Esophagus (tissue), 2 donors: ENCODE measurements around the gene NEGR1. TPM values are rescaled to one million over a fixed set of nuclear protein-coding genes. Genes with fewer than 3 reads are reported as not detected.

ENCODE experiments used
- H3K27ac ChIP-seq, 2 donors: one replicate each; pipeline ENCODE4 v1.5.1; 2013; ENCODE audit warnings: low read depth in 2 of 2, mild to moderate bottlenecking in 2 of 2, inconsistent platforms in 1 of 2, low read length in 1 of 2, moderate library complexity in 1 of 2
- H3K27me3 ChIP-seq, 2 donors: one replicate each; pipeline ENCODE4 v1.6.1; 2013; ENCODE audit warnings: low read length in 2 of 2, control low read depth in 1 of 2, mild to moderate bottlenecking in 1 of 2; ENCODE audit not compliant: insufficient read depth in 2 of 2, control insufficient read depth in 1 of 2
- H3K36me3 ChIP-seq, 2 donors: one replicate each; pipeline ENCODE4 v1.6.1; 2013; ENCODE audit warnings: low read length in 1 of 2; ENCODE audit not compliant: control insufficient read depth in 2 of 2, insufficient read depth in 2 of 2
- H3K4me1 ChIP-seq, 2 donors: one replicate each; pipeline ENCODE4 v1.6.1; 2013; ENCODE audit warnings: low read length in 1 of 2; ENCODE audit not compliant: control insufficient read depth in 2 of 2, insufficient read depth in 2 of 2
- H3K4me3 ChIP-seq, 2 donors: one replicate each; pipeline ENCODE4 v1.5.1; 2013; ENCODE audit warnings: low read length in 2 of 2, mild to moderate bottlenecking in 2 of 2, low read depth in 1 of 2, moderate library complexity in 1 of 2
- H3K9me3 ChIP-seq, 2 donors: one replicate each; pipeline ENCODE4 v1.6.1; 2013; ENCODE audit warnings: mild to moderate bottlenecking in 2 of 2, low read depth in 1 of 2, low read length in 1 of 2, moderate library complexity in 1 of 2; ENCODE audit not compliant: control insufficient read depth in 2 of 2, insufficient read depth in 1 of 2
- WGBS, 2 donors: extraction: QIAGEN DNeasy Blood & Tissue Kit; methylation state at CpG; one replicate each; pipeline ENCODE4 v1.1.7; 2013; 5-methylcytosine and 5-hydroxymethylcytosine counted together
- polyA plus RNA-seq, 2 donors: library from polyadenylated mRNA; stranded (reverse); fragments of 200-250 nt; gene quantifications; one replicate each; pipeline ENCODE4 v1.2.3, GENCODE V29; 2013
- donor health status: healthy with polysubstance abuse.
- donor health status: Bipolar disorder and iron deficiency.

The NEGR1 gene
- polyA plus RNA-seq, 2 donors = 0.59 to 1.4 TPM

GRCh38 chr1:72105201-72105600 lies 177.1 kb downstream of the NEGR1 start:
- no peak overlapping the region for H3K27ac ChIP-seq
- H3K36me3 ChIP-seq = no peaks in the 10 kb centered on the region
- no peaks in the 10 kb centered on the region for H3K9me3 ChIP-seq
- WGBS, 2 donors = 80 to 88% methylated on average over 2 of the region's 2 CpGs
- no peaks in the 10 kb centered on the region for H3K27me3 ChIP-seq
- no peak overlapping the region for H3K4me3 ChIP-seq
- H3K4me1 ChIP-seq = no peaks in the 10 kb centered on the region

GRCh38 chr1:72101840-72102632 lies 180.3 kb downstream of the NEGR1 start:
- Histone ChIP-seq H3K27me3 (no peaks in the 10 kb centered on the region), H3K4me1 (no peaks in the 10 kb centered on the region), H3K36me3 (no peaks in the 10 kb centered on the region), H3K9me3 (no peaks in the 10 kb centered on the region), H3K4me3 (no peak overlapping the region), H3K27ac (no peak overlapping the region)
- 78 to 84% methylated on average over 3 of the region's 3 CpGs for WGBS, 2 donors

- no peaks in the 10 kb centered on the region for H3K27me3 ChIP-seq
- H3K4me3 ChIP-seq = no peak overlapping the region
- no peaks in the 10 kb centered on the region for H3K36me3 ChIP-seq
- H3K27ac ChIP-seq = no peak overlapping the region
- H3K9me3 ChIP-seq = no peaks in the 10 kb centered on the region
- WGBS, 2 donors = 71 to 78% methylated on average over 2 of the region's 2 CpGs
- no peaks in the 10 kb centered on the region for H3K4me1 ChIP-seq
Measured at GRCh38 chr1:72100771-72101170, 181.6 kb downstream of the NEGR1 start.

GRCh38 chr1:72097851-72098570 lies 184.3 kb downstream of the NEGR1 start:
- H3K36me3 ChIP-seq = no peaks in the 10 kb centered on the region
- no peaks in the 10 kb centered on the region for H3K4me1 ChIP-seq
- H3K27me3 ChIP-seq = no peaks in the 10 kb centered on the region
- H3K27ac ChIP-seq = no peak overlapping the region
- H3K9me3 ChIP-seq = no peaks in the 10 kb centered on the region
- 77 to 78% methylated on average over 4 of the region's 4 CpGs for WGBS, 2 donors
- H3K4me3 ChIP-seq = no peak overlapping the region

- 56 to 59% methylated on average over 2 of the region's 2 CpGs for WGBS, 2 donors
- no peaks in the 10 kb centered on the region for H3K9me3 ChIP-seq
- no peak overlapping the region for H3K27ac ChIP-seq
- H3K4me3 ChIP-seq = no peak overlapping the region
- no peaks in the 10 kb centered on the region for H3K36me3 ChIP-seq
- no peaks in the 10 kb centered on the region for H3K27me3 ChIP-seq
- no peaks in the 10 kb centered on the region for H3K4me1 ChIP-seq
Measured at GRCh38 chr1:72094209-72094608, 188.1 kb downstream of the NEGR1 start.

GRCh38 chr1:72086394-72086793 lies 195.9 kb downstream of the NEGR1 start:
- Histone ChIP-seq H3K27ac (no peak overlapping the region), H3K9me3 (no peaks in the 10 kb centered on the region), H3K36me3 (no peaks in the 10 kb centered on the region), H3K4me1 (no peaks in the 10 kb centered on the region), H3K4me3 (no peak overlapping the region), H3K27me3 (no peaks in the 10 kb centered on the region)
- 59 to 64% methylated on average over 3 of the region's 3 CpGs for WGBS, 2 donors

- no peaks in the 10 kb centered on the region for H3K27me3 ChIP-seq
- H3K36me3 ChIP-seq = no peaks in the 10 kb centered on the region
- H3K4me1 ChIP-seq = no peaks in the 10 kb centered on the region
- no peak overlapping the region for H3K4me3 ChIP-seq
- no peaks in the 10 kb centered on the region for H3K9me3 ChIP-seq
- H3K27ac ChIP-seq = no peak overlapping the region
Measured at GRCh38 chr1:72075425-72075824, 206.9 kb downstream of the NEGR1 start.

- Histone ChIP-seq H3K27me3 (no peaks in the 10 kb centered on the region), H3K36me3 (no peaks in the 10 kb centered on the region), H3K27ac (no peak overlapping the region), H3K9me3 (no peaks in the 10 kb centered on the region), H3K4me3 (no peak overlapping the region), H3K4me1 (no peaks in the 10 kb centered on the region)
- 66 to 79% methylated on average over 7 of the region's 7 CpGs for WGBS, 2 donors
Measured at GRCh38 chr1:72066431-72066830, 215.9 kb downstream of the NEGR1 start.

- WGBS, 2 donors = 32 to 42% methylated on average over 3 of the region's 3 CpGs
- Histone ChIP-seq H3K9me3 (no peaks in the 10 kb centered on the region), H3K36me3 (no peaks in the 10 kb centered on the region), H3K4me1 (no peaks in the 10 kb centered on the region), H3K27me3 (no peaks in the 10 kb centered on the region), H3K4me3 (no peak overlapping the region), H3K27ac (no peak overlapping the region)
Measured at GRCh38 chr1:72064196-72065075, 217.9 kb downstream of the NEGR1 start.
